Bone marrow (tissue), 2 donors: ENCODE results near the gene FOXP3.

ENCODE experiments used
- DNase-seq, 2 donors: peaks; one replicate each; lab custom pipeline; 2025; lab: John Stamatoyannopoulos, UW

The FOXP3 gene

GRCh38 chrX:49249616-49250015, 14.9 kb downstream of the FOXP3 start:
- DNase-seq = no peak

GRCh38 chrX:49249071-49249470, 15.4 kb downstream of the FOXP3 start:
- DNase-seq = no peak

GRCh38 chrX:49247916-49248811, 16.3 kb downstream of the FOXP3 start:
- DNase-seq = no peak

GRCh38 chrX:49247346-49247745, 17.2 kb downstream of the FOXP3 start:
- no peak for DNase-seq

GRCh38 chrX:49246541-49246940, 18.0 kb downstream of the FOXP3 start:
- no peak for DNase-seq

GRCh38 chrX:49244207-49244606, 20.3 kb downstream of the FOXP3 start:
- DNase-seq = no peak

- DNase-seq = no peak
Observed at GRCh38 chrX:49243166-49243565, 21.3 kb downstream of the FOXP3 start.

- no peak for DNase-seq
Observed at GRCh38 chrX:49242545-49243066, 21.9 kb downstream of the FOXP3 start.

GRCh38 chrX:49238735-49239134, 25.8 kb downstream of the FOXP3 start:
- DNase-seq = no peak

GRCh38 chrX:49237060-49237459, 27.4 kb downstream of the FOXP3 start:
- DNase-seq = peak; percentile 0 to 2

- DNase-seq = no peak
Observed at GRCh38 chrX:49233887-49234555, 30.5 kb downstream of the FOXP3 start.

GRCh38 chrX:49233176-49233575, 31.3 kb downstream of the FOXP3 start, which contains the start of gene CACNA1F:
Gene CACNA1F (minus strand): TSS chrX:49233340. CDS start chrX:49233309, 31 bp downstream.
- DNase-seq = no peak

GRCh38 chrX:49232525-49232924, 32.0 kb downstream of the FOXP3 start:
- DNase-seq = no peak

- DNase-seq = no peak
Observed at GRCh38 chrX:49231333-49232000, 33.0 kb downstream of the FOXP3 start.

- DNase-seq = peak; percentile 22 to 31
Observed at GRCh38 chrX:49230500-49231232, 33.8 kb downstream of the FOXP3 start.

- no peak for DNase-seq
Observed at GRCh38 chrX:49228185-49228584, 36.3 kb downstream of the FOXP3 start.

GRCh38 chrX:49227726-49228125, 36.8 kb downstream of the FOXP3 start:
- no peak for DNase-seq

- no peak for DNase-seq
Observed at GRCh38 chrX:49226946-49227345, 37.6 kb downstream of the FOXP3 start.

- DNase-seq = no peak
Observed at GRCh38 chrX:49225858-49226257, 38.7 kb downstream of the FOXP3 start.

GRCh38 chrX:49221868-49222267, 42.6 kb downstream of the FOXP3 start:
- DNase-seq = no peak

GRCh38 chrX:49220100-49220499, 44.4 kb downstream of the FOXP3 start:
- no peak for DNase-seq
